B cell (primary cell): ENCODE measurements around the gene PRSS50. TPM values are rescaled to one million over a fixed set of nuclear protein-coding genes. Genes with fewer than 3 reads are reported as not detected.

ENCODE experiments used
- ATAC-seq: fragments of 200-7000 bp; cut with Tn5 transposase; one replicate; pipeline ENCODE4 v1.10.0; 2021; ENCODE audit warnings: low read depth, mild to moderate bottlenecking, moderate number of reproducible peaks, moderate library complexity
- CTCF ChIA-PET: fragments of 350-600 bp; sonication (Branson Sonifier 250); formaldehyde crosslinking; loops from one replicate; lab custom pipeline; 2021; ENCODE audit warnings: antibody characterized with exemption, inconsistent platforms; lab: Charles Lee
- POLR2A ChIA-PET: fragments of 350-600 bp; sonication (Branson Sonifier 250); formaldehyde crosslinking; loops from one replicate; lab custom pipeline; 2021; ENCODE audit warnings: antibody characterized with exemption; lab: Charles Lee
- DNase-seq: peaks from one replicate; pipeline ENCODE4 v3.0.0; 2013
- H2AFZ ChIP-seq: 2 replicates; pipeline ENCODE4 v1.6.1; 2012; ENCODE audit warnings: mild to moderate bottlenecking, low read depth, low read length; ENCODE audit not compliant: insufficient read depth, poor library complexity, severe bottlenecking
- H3K27ac ChIP-seq, 2 donors: 1 replicate in 1 of 2; 2 replicates in 1 of 2; pipeline ENCODE4 v1.5.1; 2012 to 2013; ENCODE audit warnings: low read length in 2 of 2, mild to moderate bottlenecking in 2 of 2, moderate library complexity in 1 of 2
- H3K27me3 ChIP-seq, 4 experiments: fragments of 200-600 bp in 1 of 4; sonication (generic) in 1 of 4; replicated peaks in 1 of 4; 1 replicate in 2 of 4; 2 replicates in 2 of 4; pipeline versions ENCODE4 v1.6.1 to v1.7.0; 2013 to 2016; ENCODE audit warnings: low read length in 3 of 4, mild to moderate bottlenecking in 2 of 4, mixed read lengths in 1 of 4, moderate library complexity in 1 of 4; ENCODE audit not compliant: insufficient read depth in 4 of 4, control insufficient read depth in 3 of 4; ENCODE audit errors: control extremely low read depth in 1 of 4
- H3K36me3 ChIP-seq, 2 experiments: replicated peaks in 1 of 2; 1 replicate in 1 of 2; 2 replicates in 1 of 2; pipeline versions ENCODE4 v1.6.1 to v1.7.1; 2013; ENCODE audit warnings: low read length in 1 of 2; ENCODE audit not compliant: insufficient read depth in 2 of 2, control insufficient read depth in 1 of 2; ENCODE audit errors: control extremely low read depth in 1 of 2, extremely low read depth in 1 of 2
- H3K4me1 ChIP-seq, 2 donors: fragments of 200-600 bp in 1 of 2; sonication (generic) in 1 of 2; 1 replicate in 1 of 2; 2 replicates in 1 of 2; pipeline versions ENCODE4 v1.5.1 to v1.6.1; 2013 to 2017; ENCODE audit warnings: low read length in 2 of 2; ENCODE audit not compliant: control insufficient read depth in 2 of 2, insufficient read depth in 2 of 2
- H3K4me2 ChIP-seq: replicated peaks from 2 replicates; pipeline ENCODE3; 2012; ENCODE audit warnings: mild to moderate bottlenecking, low read depth, low read length; ENCODE audit not compliant: poor library complexity, severe bottlenecking
- H3K4me3 ChIP-seq, 5 experiments: fragments of 200-600 bp in 1 of 5; sonication (generic) in 1 of 5; 1 replicate in 3 of 5; 2 replicates in 2 of 5; pipeline versions ENCODE4 v1.5.1 to v1.7.0; 2011 to 2016; ENCODE audit warnings: low read length in 4 of 5, mild to moderate bottlenecking in 4 of 5, low read depth in 2 of 5, control low read depth in 1 of 5, moderate library complexity in 1 of 5; ENCODE audit not compliant: insufficient read depth in 1 of 5; ENCODE audit errors: control extremely low read depth in 1 of 5, extremely low read depth in 1 of 5
- H3K79me2 ChIP-seq: fragments of 200-600 bp; sonication (generic); one replicate; pipeline ENCODE4 v1.6.0; 2016; ENCODE audit warnings: low read length; ENCODE audit not compliant: control insufficient read depth, insufficient read depth
- H3K9ac ChIP-seq: fragments of 200-600 bp; sonication (generic); 2 replicates; pipeline ENCODE4 v1.6.1; 2017; ENCODE audit warnings: mild to moderate bottlenecking, low read length, moderate library complexity
- H3K9me3 ChIP-seq, 3 donors: one replicate each; pipeline versions ENCODE4 v1.6.1 to v1.7.1; 2013; ENCODE audit warnings: low read length in 2 of 3; ENCODE audit not compliant: control insufficient read depth in 2 of 3, insufficient read depth in 1 of 3; ENCODE audit errors: control extremely low read depth in 1 of 3
- H4K20me1 ChIP-seq: 2 replicates; pipeline ENCODE4 v1.6.0; 2012; ENCODE audit warnings: mild to moderate bottlenecking, low read length; ENCODE audit not compliant: insufficient read depth, control insufficient read depth, poor library complexity, severe bottlenecking
- H3K27ac Mint-ChIP-seq: one replicate; pipeline ENCODE4 v1.8.0; 2021; ENCODE audit warnings: mixed read lengths
- H3K27me3 Mint-ChIP-seq: one replicate; pipeline ENCODE4 v1.8.0; 2021; ENCODE audit warnings: mixed read lengths
- H3K4me1 Mint-ChIP-seq: one replicate; pipeline ENCODE4 v1.8.0; 2021; ENCODE audit warnings: mixed read lengths
- H3K4me3 Mint-ChIP-seq: one replicate; pipeline ENCODE4 v1.8.0; 2021; ENCODE audit warnings: mixed read lengths
- H3K9me3 Mint-ChIP-seq: one replicate; pipeline ENCODE4 v1.8.0; 2022; ENCODE audit warnings: mixed read lengths; ENCODE audit not compliant: insufficient read depth
- EZH2 ChIP-seq: IDR thresholded peaks from 2 replicates; pipeline ENCODE4 v1.6.1; 2012; ENCODE audit warnings: borderline replicate concordance, low read depth, mild to moderate bottlenecking, moderate library complexity, low read length; ENCODE audit not compliant: insufficient read depth, poor library complexity, severe bottlenecking
- WGBS: methylation state at CpG from one replicate; pipeline ENCODE4 v1.1.5; 2013; ENCODE audit warnings: missing lambda C conversion rate; ENCODE audit not compliant: insufficient coverage; 5-methylcytosine and 5-hydroxymethylcytosine counted together
- intact Hi-C: fragments of 100-400 bp; cut with micrococcal nuclease; formaldehyde crosslinking; loops from one replicate; pipeline ENCODE4 v1.10.0; 2022
- polyA plus RNA-seq: library from polyadenylated mRNA; depleted of rRNA; stranded (reverse); fragments of >200 nt; gene quantifications from 2 replicates; pipeline ENCODE4 v1.2.3, GENCODE V29; 2012
- total RNA-seq, 2 donors: library from RNA; stranded (reverse); fragments of 120-200 nt in 1 of 2; gene quantifications; 1 replicate in 1 of 2; 2 replicates in 1 of 2; pipeline versions ENCODE4 v1.2.3 to v1.2.4, GENCODE V29; 2013 to 2022
- TF ChIP-seq, protein P1 (sequence below): fragments of 200-600 bp; IDR thresholded peaks from one replicate; pipeline ENCODE4 v1.8.0; 2022; ENCODE audit warnings: antibody characterized with exemption, mild to moderate bottlenecking

Gene PRSS50
- total and polyA plus RNA-seq, 2 donors (not counting 1 experiment from before 2014, with no cell fraction given): 0.09 to 0.10 TPM

DNA sequence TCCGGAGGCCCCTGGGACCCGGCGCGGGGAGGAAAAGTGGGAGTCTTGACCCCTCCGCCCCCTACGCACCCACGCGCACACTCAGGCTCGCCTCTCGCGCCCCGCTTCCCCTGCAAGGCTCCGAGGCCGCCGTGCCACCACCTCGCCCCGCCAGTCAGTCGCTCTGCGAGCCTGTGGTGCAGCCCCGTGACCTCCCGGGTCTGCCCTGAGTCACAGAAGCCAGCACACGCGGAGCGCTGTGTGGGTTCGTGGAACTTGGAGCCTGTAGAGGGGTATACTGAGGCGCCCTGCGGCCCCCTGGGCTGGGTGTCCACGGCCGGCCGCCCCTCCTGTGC lies 23.8 kb downstream of the PRSS50 start:
- Mint-ChIP-seq H3K27ac (no peak overlapping the region), H3K4me1 (peaks cover 28% of the 10 kb centered on the region), H3K27me3 (peaks cover 15% of the 10 kb centered on the region), H3K4me3 (peak overlapping the region; percentile 72), H3K9me3 (no peaks in the 10 kb centered on the region)
- ChIA-PET POLR2A (no interaction called here), CTCF (interaction anchor here (0.9 kb wide), 1 partner anchor 205 kb away, joined by 3 read pairs; no protein-coding TSS in a partner anchor)
- peak; percentile 52 for ATAC-seq
- peak overlapping the region in 4 of 5 experiments; percentile 62 to 87 (median 66) for H3K4me3 ChIP-seq
- TF ChIP-seq EZH2: no peak
- TF ChIP-seq, protein P1, sequence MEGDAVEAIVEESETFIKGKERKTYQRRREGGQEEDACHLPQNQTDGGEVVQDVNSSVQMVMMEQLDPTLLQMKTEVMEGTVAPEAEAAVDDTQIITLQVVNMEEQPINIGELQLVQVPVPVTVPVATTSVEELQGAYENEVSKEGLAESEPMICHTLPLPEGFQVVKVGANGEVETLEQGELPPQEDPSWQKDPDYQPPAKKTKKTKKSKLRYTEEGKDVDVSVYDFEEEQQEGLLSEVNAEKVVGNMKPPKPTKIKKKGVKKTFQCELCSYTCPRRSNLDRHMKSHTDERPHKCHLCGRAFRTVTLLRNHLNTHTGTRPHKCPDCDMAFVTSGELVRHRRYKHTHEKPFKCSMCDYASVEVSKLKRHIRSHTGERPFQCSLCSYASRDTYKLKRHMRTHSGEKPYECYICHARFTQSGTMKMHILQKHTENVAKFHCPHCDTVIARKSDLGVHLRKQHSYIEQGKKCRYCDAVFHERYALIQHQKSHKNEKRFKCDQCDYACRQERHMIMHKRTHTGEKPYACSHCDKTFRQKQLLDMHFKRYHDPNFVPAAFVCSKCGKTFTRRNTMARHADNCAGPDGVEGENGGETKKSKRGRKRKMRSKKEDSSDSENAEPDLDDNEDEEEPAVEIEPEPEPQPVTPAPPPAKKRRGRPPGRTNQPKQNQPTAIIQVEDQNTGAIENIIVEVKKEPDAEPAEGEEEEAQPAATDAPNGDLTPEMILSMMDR: no peak
- peak overlapping the region; percentile 73 for H3K9ac ChIP-seq
- intact Hi-C loops: loop anchor here (5.0 to 10.0 kb wide), 2 partner anchors 209 to 313 kb away; no protein-coding TSS in a partner anchor
- H3K9me3 ChIP-seq: peaks cover 0 to 3% (median 0%) of the 10 kb centered on the region in 3 donors
- 12% methylated on average over 26 of the region's 30 CpGs for WGBS
- H3K27ac ChIP-seq: no peak overlapping the region
- peak; percentile 74 for DNase-seq
- H3K79me2 ChIP-seq: no peaks in the 10 kb centered on the region
- peaks cover 33 to 38% of the 10 kb centered on the region in 2 donors for H3K4me1 ChIP-seq
- peak overlapping the region; percentile 93 for H2AFZ ChIP-seq
- H4K20me1 ChIP-seq: no peaks in the 10 kb centered on the region
- H3K36me3 ChIP-seq: no peaks in the 10 kb centered on the region
- peaks cover 0 to 38% (median 8%) of the 10 kb centered on the region in 4 experiments for H3K27me3 ChIP-seq
- H3K4me2 ChIP-seq: peak overlapping the region; percentile 100
